ENCODE data around the gene ATP6V1F. TPM values are rescaled to one million over a fixed set of nuclear protein-coding genes. Genes with fewer than 3 reads are reported as not detected.

The ATP6V1F gene
- total and polyA plus RNA-seq, 2 donors (not counting 1 experiment from before 2014, with no cell fraction given), result 124 to 167 TPM

DNA sequence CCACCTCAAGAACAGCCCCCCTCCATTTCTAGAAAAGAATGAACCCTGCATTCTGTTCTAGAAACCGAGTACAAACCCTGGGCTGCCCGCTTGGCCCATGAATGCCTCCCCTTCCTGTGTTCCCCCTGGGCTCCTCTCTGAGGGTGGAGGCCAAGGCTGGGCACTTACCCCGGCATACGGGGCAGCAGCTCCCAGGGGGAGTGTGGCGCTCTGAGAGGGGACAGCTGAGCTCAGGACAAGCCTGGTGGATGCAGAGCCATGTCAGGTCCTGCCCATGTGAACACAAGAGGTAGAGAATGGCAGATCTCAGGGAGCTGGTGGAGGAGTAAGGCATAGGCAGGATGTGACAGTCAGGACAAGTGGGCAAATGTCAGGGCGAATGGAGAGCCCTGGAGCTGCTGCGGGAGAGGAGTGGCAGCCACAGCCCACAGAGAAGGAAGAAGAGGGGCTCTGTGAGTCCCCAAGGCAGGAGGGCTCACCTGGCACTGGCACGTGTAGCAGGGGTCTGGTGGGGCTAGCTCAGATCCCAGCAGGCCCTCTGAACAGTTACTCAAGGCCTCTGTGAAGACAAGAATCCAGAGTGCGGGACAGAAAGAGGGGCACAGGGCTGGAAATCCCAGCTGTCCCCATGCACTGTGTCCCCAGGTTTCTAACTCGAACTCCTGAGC is 18.9 kb downstream of the ATP6V1F start:
- no peak overlapping the region for H2AFZ ChIP-seq (ENCODE audit: low read length)
- no peak overlapping the region for H3K9ac ChIP-seq (ENCODE audit: insufficient read depth, low read length)
- no peaks in the 10 kb centered on the region for H4K20me1 ChIP-seq (ENCODE audit: control insufficient read depth, extremely low read depth, insufficient read depth, low read length)
- no peak for DNase-seq (ENCODE audit: low read depth in 2 of 2)
- H3K9me3 ChIP-seq (ENCODE audit: control insufficient read depth, insufficient read depth, low read depth, low read length), result no peaks in the 10 kb centered on the region
- H3K36me3 ChIP-seq (ENCODE audit: control insufficient read depth, insufficient read depth, low read length), result no peaks in the 10 kb centered on the region
- H3K4me3 ChIP-seq (replicated peaks in 1 of 4; ENCODE audit: control extremely low read depth in 1 of 4, insufficient read depth in 1 of 4, low read depth in 3 of 4, low read length in 4 of 4), result no peak overlapping the region
- TF ChIP-seq EZH2 (IDR thresholded peaks at IDR 0.05; ENCODE audit: low read length, missing control alignments), result no peak
- TF ChIP-seq, protein P1, sequence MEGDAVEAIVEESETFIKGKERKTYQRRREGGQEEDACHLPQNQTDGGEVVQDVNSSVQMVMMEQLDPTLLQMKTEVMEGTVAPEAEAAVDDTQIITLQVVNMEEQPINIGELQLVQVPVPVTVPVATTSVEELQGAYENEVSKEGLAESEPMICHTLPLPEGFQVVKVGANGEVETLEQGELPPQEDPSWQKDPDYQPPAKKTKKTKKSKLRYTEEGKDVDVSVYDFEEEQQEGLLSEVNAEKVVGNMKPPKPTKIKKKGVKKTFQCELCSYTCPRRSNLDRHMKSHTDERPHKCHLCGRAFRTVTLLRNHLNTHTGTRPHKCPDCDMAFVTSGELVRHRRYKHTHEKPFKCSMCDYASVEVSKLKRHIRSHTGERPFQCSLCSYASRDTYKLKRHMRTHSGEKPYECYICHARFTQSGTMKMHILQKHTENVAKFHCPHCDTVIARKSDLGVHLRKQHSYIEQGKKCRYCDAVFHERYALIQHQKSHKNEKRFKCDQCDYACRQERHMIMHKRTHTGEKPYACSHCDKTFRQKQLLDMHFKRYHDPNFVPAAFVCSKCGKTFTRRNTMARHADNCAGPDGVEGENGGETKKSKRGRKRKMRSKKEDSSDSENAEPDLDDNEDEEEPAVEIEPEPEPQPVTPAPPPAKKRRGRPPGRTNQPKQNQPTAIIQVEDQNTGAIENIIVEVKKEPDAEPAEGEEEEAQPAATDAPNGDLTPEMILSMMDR (conservative IDR thresholded peaks at IDR 0.05 in 1 of 2, IDR thresholded peaks at IDR 0.05 in 1 of 2; ENCODE audit: low read depth in 1 of 2, low read length in 2 of 2), result no peak
- H3K4me2 ChIP-seq (ENCODE audit: extremely low read depth, insufficient read depth, low read length), result no peak overlapping the region
- H3K27ac ChIP-seq (ENCODE audit: insufficient read depth, low read length), result no peak overlapping the region
- H3K79me2 ChIP-seq (ENCODE audit: control insufficient read depth, insufficient read depth, low read length), result no peaks in the 10 kb centered on the region
- H3K27me3 ChIP-seq (ENCODE audit: control insufficient read depth, insufficient read depth, low read length), result no peaks in the 10 kb centered on the region
- H3K4me1 ChIP-seq (ENCODE audit: control insufficient read depth, extremely low read depth, insufficient read depth, low read length), result no peaks in the 10 kb centered on the region

DNA sequence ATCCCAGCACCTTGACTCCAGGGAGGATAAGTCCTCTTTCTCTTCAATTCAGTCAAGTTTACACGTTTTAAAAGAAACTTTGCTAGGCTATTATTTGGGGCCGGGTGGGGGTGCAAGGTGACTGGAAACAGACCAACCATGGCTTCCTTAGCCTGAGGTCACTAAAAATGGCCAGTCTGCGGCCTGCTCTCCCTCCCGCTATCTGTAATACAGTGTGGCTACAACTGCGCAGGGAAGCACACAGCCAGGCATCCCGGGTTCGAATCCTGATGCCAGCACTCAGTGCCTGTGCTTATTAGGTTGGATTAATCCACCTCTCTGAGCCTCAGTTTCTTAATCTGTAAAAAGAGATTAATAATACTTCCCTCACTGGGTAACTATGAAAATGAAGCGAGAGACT is 19.5 kb downstream of the ATP6V1F start:
- Histone ChIP-seq H3K79me2 (ENCODE audit: control insufficient read depth, insufficient read depth, low read length) (no peaks in the 10 kb centered on the region), H3K36me3 (ENCODE audit: control insufficient read depth, insufficient read depth, low read length) (no peaks in the 10 kb centered on the region), H3K9ac (ENCODE audit: insufficient read depth, low read length) (no peak overlapping the region), H3K4me2 (ENCODE audit: extremely low read depth, insufficient read depth, low read length) (no peak overlapping the region), H3K27me3 (ENCODE audit: control insufficient read depth, insufficient read depth, low read length) (no peaks in the 10 kb centered on the region), H3K4me1 (ENCODE audit: control insufficient read depth, extremely low read depth, insufficient read depth, low read length) (no peaks in the 10 kb centered on the region), H4K20me1 (ENCODE audit: control insufficient read depth, extremely low read depth, insufficient read depth, low read length) (no peaks in the 10 kb centered on the region), H3K9me3 (ENCODE audit: control insufficient read depth, insufficient read depth, low read depth, low read length) (no peaks in the 10 kb centered on the region), H3K4me3 (replicated peaks in 1 of 4; ENCODE audit: control extremely low read depth in 1 of 4, insufficient read depth in 1 of 4, low read depth in 3 of 4, low read length in 4 of 4) (no peak overlapping the region), H2AFZ (ENCODE audit: low read length) (no peak overlapping the region), H3K27ac (ENCODE audit: insufficient read depth, low read length) (no peak overlapping the region)
- TF ChIP-seq EZH2 (IDR thresholded peaks at IDR 0.05; ENCODE audit: low read length, missing control alignments), result no peak
- TF ChIP-seq, protein P1 (conservative IDR thresholded peaks at IDR 0.05 in 1 of 2, IDR thresholded peaks at IDR 0.05 in 1 of 2; ENCODE audit: low read depth in 1 of 2, low read length in 2 of 2), result no peak
- DNase-seq (ENCODE audit: low read depth in 2 of 2), result no peak

DNA sequence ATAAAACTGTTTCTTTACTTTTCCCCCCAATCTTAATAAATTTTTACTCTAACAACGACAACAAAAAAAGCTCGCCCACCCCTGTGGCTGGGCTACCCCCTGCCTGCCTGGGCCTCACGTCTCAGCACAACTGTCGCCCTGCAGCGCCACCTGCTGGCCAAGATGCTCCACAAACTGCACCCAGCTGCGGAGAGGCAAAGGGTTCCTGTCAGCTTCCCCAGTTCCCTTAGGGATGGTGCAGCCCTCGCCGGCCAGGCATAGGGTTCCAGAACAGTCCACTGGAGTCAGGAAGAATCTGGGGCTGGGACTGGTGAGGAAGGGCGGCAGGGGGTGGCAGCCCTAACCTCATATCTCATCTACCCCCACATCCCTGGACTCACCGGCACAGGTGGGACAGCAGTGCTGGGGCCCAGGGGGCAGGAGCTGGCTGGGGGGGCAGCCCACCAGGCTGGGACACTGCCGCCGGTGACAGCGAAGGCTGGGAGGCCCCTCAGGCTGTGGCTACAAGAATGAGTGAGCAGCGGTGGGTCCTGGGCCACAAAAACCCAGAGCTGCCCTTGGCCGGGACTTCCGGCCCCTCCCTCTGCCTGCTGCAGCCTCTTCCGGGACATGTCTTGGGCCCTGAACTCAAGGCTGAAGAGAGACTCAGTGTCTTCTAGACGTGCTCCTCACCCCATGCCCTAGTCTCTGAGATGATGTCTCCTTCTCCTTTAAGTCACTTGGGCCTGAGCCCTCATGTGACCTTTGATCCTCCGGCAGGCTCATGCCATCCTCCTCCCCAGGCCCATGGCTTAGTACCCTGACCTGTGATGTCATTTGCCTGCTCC is 21.2 kb downstream of the ATP6V1F start:
- TF ChIP-seq, protein P1 (conservative IDR thresholded peaks at IDR 0.05 in 1 of 2, IDR thresholded peaks at IDR 0.05 in 1 of 2; ENCODE audit: low read depth in 1 of 2, low read length in 2 of 2), result peak; percentile 85 to 88
- no peak for TF ChIP-seq EZH2 (IDR thresholded peaks at IDR 0.05; ENCODE audit: low read length, missing control alignments)
- H3K27ac ChIP-seq (ENCODE audit: insufficient read depth, low read length), result no peak overlapping the region
- no peak overlapping the region for H3K4me2 ChIP-seq (ENCODE audit: extremely low read depth, insufficient read depth, low read length)
- no peaks in the 10 kb centered on the region for H3K36me3 ChIP-seq (ENCODE audit: control insufficient read depth, insufficient read depth, low read length)
- DNase-seq (ENCODE audit: low read depth in 2 of 2), result peak; percentile 35 to 71
- H3K79me2 ChIP-seq (ENCODE audit: control insufficient read depth, insufficient read depth, low read length), result no peaks in the 10 kb centered on the region
- no peak overlapping the region for H3K4me3 ChIP-seq (replicated peaks in 1 of 4; ENCODE audit: control extremely low read depth in 1 of 4, insufficient read depth in 1 of 4, low read depth in 3 of 4, low read length in 4 of 4)
- no peaks in the 10 kb centered on the region for H3K4me1 ChIP-seq (ENCODE audit: control insufficient read depth, extremely low read depth, insufficient read depth, low read length)
- H3K9ac ChIP-seq (ENCODE audit: insufficient read depth, low read length), result no peak overlapping the region
- H2AFZ ChIP-seq (ENCODE audit: low read length), result no peak overlapping the region
- no peaks in the 10 kb centered on the region for H4K20me1 ChIP-seq (ENCODE audit: control insufficient read depth, extremely low read depth, insufficient read depth, low read length)
- no peaks in the 10 kb centered on the region for H3K9me3 ChIP-seq (ENCODE audit: control insufficient read depth, insufficient read depth, low read depth, low read length)
- H3K27me3 ChIP-seq (ENCODE audit: control insufficient read depth, insufficient read depth, low read length), result no peaks in the 10 kb centered on the region
